GM12865 (cell line): Measurements from ENCODE around the gene GRAMD4.
"Not testable (repeated sequence)": the region's sequence is repeated elsewhere in the genome, so short reads cannot be mapped to it uniquely, and the experiment has no call there.

ENCODE experiments used
- DNase-seq: peaks from one replicate; pipeline ENCODE4 v3.0.0; 2010; ENCODE audit warnings: low read depth
- H3K4me3 ChIP-seq: 2 replicates; pipeline ENCODE4 v1.5.1; 2011; ENCODE audit warnings: mild to moderate bottlenecking, low read depth, low read length, control low read depth
- TF ChIP-seq, protein P1 (sequence below): IDR thresholded peaks from 2 replicates; pipeline ENCODE4 v1.5.1; 2011; ENCODE audit warnings: low read length, control low read depth, low read depth, inconsistent platforms; ENCODE audit not compliant: insufficient read depth; ENCODE audit errors: missing control alignments

Gene GRAMD4

DNA sequence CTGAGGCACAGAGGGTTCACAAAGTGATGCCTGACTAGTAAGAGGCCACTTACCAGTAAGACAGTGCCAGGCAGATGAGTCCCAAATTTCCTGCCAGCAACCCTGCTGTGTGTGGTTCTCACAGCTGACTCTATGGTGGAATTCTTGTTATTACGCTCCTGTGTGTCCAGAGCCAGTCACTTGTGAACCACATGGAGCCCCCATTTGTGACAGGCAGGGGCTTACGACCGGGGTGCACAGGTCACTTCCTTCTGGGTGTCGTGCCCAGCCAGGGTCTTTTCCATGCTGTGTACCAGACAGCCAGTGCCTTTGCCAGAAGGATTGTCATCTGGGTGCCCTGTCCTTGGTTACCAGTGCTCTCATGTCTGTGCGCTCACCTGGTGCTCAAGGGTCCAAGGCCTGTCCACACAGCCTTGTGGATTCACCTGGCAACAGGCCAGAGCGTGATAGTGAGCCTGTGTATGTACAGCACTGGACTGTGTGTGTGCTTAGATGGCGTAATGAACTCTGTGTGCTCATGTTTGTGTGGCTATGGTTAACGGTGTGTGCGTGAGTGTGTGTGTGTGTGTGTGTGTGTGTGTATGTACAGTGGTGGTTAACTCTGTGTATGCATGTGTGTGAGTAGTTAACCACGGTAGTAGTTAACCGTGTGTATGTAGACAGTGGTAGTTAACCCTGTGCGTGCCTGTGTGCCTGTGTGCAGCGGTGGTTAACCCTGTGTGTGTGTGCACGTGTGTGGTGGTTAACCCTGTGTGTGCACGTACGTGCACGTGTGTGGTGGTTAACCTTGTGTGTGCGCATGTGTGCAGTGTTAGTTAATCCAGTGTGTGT is 18.6 kb downstream of the GRAMD4 start:
- TF ChIP-seq, protein P1, sequence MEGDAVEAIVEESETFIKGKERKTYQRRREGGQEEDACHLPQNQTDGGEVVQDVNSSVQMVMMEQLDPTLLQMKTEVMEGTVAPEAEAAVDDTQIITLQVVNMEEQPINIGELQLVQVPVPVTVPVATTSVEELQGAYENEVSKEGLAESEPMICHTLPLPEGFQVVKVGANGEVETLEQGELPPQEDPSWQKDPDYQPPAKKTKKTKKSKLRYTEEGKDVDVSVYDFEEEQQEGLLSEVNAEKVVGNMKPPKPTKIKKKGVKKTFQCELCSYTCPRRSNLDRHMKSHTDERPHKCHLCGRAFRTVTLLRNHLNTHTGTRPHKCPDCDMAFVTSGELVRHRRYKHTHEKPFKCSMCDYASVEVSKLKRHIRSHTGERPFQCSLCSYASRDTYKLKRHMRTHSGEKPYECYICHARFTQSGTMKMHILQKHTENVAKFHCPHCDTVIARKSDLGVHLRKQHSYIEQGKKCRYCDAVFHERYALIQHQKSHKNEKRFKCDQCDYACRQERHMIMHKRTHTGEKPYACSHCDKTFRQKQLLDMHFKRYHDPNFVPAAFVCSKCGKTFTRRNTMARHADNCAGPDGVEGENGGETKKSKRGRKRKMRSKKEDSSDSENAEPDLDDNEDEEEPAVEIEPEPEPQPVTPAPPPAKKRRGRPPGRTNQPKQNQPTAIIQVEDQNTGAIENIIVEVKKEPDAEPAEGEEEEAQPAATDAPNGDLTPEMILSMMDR: no peak
- no peak overlapping the region for H3K4me3 ChIP-seq
- DNase-seq: no peak

DNA sequence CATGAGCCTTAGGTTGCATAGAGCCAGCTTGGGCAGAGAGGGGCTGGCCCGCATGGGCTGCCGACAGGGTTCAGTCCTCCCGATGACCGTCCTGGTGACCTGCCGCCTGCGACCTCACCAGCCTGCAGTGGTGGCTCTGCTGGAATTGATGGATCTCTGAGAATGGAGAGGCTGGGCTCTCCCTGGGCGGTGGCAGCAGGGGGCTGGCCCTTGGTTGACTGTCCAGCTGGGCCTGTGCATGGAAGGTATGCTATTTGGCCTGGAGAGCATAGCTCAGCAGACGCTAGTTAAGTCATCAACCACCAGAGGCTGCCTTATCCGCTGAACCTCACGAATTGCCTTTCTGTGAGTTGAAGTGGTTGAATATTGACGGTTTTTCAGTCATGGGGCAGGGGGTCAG is 19.7 kb downstream of the GRAMD4 start:
- no peak for DNase-seq
- TF ChIP-seq, protein P1: no peak
- no peak overlapping the region for H3K4me3 ChIP-seq

DNA sequence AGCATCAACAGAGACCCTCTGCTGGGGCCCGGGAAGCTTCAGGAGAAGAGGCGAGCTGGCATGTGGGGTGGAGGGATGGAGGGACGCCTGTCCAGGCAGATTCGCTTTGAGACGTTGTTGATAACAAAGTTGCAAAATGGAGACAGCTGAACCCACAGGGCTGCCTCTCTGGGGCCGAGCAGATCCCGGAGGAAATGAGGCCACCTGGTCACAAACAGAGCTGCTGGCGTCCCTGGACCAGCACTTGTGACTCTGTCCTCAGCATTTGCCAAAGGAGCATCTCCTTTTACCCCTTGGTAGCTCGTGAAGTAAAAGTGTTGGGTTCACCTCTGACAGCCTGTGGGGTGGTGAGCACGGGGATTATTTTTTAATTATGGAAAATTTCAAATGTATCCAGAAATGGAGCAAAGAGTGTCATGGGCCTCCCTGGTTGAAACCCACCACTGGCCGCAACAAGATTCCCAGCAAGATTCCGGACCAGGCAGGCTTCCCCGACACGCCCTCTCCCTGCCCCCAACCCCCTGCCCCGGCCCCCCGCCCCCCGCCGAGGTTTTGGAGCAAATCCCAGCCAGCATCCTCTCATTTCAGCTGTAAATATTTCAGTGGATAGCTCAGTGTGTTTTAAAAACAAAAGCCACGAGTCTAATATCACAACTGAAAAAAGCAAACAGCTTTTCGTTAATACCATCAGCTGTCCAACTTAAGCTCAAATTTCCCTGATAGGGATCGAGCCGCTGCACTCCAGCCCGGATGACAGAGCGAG is 20.3 kb downstream of the GRAMD4 start:
- no peak overlapping the region for H3K4me3 ChIP-seq
- TF ChIP-seq, protein P1: no peak
- DNase-seq: no peak

DNA sequence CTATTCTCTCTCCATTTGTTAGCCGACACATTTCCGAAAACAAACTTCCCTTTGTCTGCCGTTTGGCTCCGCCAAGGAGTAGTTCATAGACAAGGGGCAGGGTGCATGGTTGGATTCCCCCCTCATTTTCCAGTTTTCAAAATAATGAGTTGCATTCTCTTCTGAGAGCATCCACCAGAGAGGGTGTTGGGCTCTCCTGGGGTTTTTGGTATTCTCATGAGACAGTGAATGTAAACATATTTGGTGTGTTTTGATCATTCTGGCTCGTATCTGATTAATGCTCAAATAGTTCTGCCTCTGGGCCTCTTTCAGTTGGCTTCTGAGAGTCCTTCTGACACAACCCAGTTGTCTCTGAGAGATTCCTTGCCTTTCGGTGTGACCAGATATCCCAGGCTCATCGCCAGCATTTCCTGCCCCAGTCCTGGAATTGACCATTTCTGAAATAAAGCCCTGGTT is 21.7 kb downstream of the GRAMD4 start:
- no peak for DNase-seq
- TF ChIP-seq, protein P1: no peak
- no peak overlapping the region for H3K4me3 ChIP-seq

DNA sequence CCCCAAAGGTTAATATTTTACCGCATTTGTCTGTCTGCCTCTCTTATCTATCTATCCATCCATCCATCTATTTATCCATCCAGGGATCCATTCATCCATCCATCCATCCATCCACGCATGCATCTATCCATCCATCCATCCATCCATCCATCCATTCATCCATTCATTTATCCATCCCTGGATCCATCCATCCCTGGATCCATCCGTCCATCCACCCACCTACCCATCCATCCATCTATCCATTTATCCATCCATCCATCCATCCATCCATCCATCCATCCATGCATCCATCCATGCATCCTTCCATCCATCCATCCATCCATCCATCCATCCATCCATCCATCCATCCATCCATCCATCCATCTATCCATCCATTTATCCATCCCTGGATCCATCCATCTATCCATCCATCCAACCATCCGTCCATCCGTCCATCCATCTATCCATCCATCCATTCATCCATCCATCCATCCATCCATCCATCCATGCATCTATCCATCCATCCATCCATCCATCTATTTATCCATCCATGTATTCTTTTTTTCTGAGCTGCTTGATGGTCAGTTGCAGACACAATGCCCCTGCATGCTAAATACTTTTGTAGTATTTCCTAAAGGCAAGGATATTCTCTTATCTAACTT is 22.8 kb downstream of the GRAMD4 start:
- not testable (repeated sequence) for H3K4me3 ChIP-seq, DNase-seq

DNA sequence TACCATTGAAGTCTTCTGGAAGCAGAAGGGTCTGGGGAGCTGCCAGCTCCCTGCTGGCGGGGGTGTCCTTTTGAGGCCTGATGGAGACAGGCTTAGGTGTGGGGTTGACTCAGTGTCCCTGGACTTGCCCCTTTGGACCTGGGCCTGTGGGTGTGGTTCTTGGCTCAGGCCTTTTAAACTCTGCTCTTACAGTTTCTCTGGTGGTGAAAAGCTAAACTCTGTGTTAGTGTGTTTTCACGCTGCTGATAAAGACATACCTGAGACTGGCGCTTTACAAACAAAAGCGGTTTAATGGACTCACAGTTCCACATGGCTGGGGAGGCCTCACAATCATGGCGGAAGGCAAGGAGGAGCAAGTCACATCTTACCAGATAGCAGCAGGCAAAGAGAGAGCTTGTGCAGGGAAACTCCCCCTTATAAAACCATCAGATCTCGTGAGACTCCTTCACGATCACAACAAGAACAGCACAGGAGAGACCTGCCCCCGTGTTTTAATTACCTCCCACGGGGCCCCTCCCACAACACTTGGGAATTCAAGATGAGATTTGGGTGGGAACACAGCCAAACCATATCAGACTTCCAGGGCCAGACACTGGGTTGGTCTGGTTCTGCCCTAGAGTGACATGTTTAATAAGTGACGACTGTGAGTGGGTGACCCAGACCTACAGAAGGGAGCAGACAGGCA is 26.5 kb downstream of the GRAMD4 start:
- TF ChIP-seq, protein P1: no peak
- H3K4me3 ChIP-seq: no peak overlapping the region
- DNase-seq: no peak

DNA sequence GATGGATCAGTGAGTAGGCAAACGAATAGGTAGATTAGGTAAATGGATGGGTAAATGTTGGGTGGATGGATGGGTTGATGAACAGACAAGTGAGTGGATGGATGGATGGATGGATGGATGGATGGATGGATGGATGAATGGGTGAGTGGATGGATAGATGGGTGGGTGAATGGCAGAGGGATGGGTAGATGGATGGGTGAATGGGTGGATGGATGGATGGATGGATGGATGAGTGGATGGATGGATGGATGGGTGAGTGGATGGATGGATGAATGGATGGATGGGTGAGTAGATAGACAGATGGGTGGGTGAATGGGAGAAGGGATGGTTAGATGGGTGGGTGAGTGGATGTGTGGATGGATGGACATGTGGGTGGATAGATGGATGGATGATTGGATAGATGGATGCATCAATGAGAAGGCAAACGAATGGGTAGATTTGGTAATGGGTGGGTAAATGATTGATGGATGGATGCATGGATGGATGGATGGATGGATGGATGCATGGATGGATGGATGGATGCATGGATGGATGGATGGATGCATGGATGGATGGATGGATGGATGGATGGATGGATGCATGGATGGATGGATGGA is 28.1 kb downstream of the GRAMD4 start:
- DNase-seq, H3K4me3 ChIP-seq: not testable (repeated sequence)
